ENCODE measurements around the gene NAPB. TPM values are rescaled to one million over a fixed set of nuclear protein-coding genes. Genes with fewer than 3 reads are reported as not detected.

Gene NAPB
- total RNA-seq, 4 donors from 2014 or later = 7.4 to 13.9 (median 11.9) TPM

GRCh38 chr20:23368316-23369071 is 52.8 kb downstream of the NAPB start:
- Histone ChIP-seq H3K9me3 (no peaks in the 10 kb centered on the region), H3K27ac (no peak overlapping the region), H3K4me1 (peaks cover 0 to 13% (median 6%) of the 10 kb centered on the region in 4 donors), H3K27me3 (no peaks in the 10 kb centered on the region), H3K4me3 (no peak overlapping the region), H3K36me3 (peaks cover 0 to 60% (median 0%) of the 10 kb centered on the region in 3 donors)
- TF ChIP-seq POLR2A (IDR thresholded peaks at IDR 0.05) = no peak
- TF ChIP-seq CTCF (IDR thresholded peaks at IDR 0.05) = no peak
- no peak for DNase-seq

- no peak overlapping the region for H3K4me3 ChIP-seq
- H3K9me3 ChIP-seq = no peaks in the 10 kb centered on the region
- no peak for TF ChIP-seq CTCF (IDR thresholded peaks at IDR 0.05)
- TF ChIP-seq POLR2A (IDR thresholded peaks at IDR 0.05) = no peak
- DNase-seq = no peak
- H3K27ac ChIP-seq = no peak overlapping the region
- no peaks in the 10 kb centered on the region for H3K27me3 ChIP-seq
- peaks cover 0 to 20% (median 12%) of the 10 kb centered on the region in 4 donors for H3K4me1 ChIP-seq
- peaks cover 0 to 53% (median 0%) of the 10 kb centered on the region in 3 donors for H3K36me3 ChIP-seq
These were observed 53.5 kb downstream of the NAPB start for GRCh38 chr20:23367770-23368169.

DNA sequence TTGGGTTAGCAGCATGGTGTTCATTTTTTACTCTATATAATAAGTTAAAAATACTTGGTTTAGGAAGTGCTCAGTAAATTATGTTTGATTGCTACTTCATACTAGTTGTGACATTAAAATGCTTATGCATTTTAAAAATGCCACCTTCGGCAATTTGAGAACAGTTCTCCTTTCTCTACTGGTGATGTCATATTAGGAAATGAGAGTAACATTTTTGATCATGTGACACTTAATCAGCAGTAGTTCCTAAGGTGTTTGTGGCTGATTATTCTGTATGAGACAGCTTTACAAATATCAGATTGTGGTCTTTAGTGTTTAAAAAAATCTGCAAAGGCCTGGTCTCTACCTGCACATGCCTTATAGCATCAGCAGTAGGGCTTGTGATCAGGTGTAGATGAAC is 54.9 kb downstream of the NAPB start:
- H3K9me3 ChIP-seq = no peaks in the 10 kb centered on the region
- no peak for TF ChIP-seq POLR2A (IDR thresholded peaks at IDR 0.05)
- peaks cover 0 to 23% (median 14%) of the 10 kb centered on the region in 4 donors for H3K4me1 ChIP-seq
- no peak overlapping the region for H3K27ac ChIP-seq
- no peak for DNase-seq
- peaks cover 0 to 39% (median 0%) of the 10 kb centered on the region in 3 donors for H3K36me3 ChIP-seq
- no peak overlapping the region for H3K4me3 ChIP-seq
- no peaks in the 10 kb centered on the region for H3K27me3 ChIP-seq

- H3K27ac ChIP-seq = no peak overlapping the region
- H3K4me1 ChIP-seq = peaks cover 0 to 27% (median 14%) of the 10 kb centered on the region in 4 donors
- no peaks in the 10 kb centered on the region for H3K9me3 ChIP-seq
- TF ChIP-seq CTCF (IDR thresholded peaks at IDR 0.05) = no peak
- no peak for TF ChIP-seq POLR2A (IDR thresholded peaks at IDR 0.05)
- DNase-seq = no peak
- no peak overlapping the region for H3K4me3 ChIP-seq
- no peaks in the 10 kb centered on the region for H3K27me3 ChIP-seq
- peaks cover 0 to 31% (median 0%) of the 10 kb centered on the region in 3 donors for H3K36me3 ChIP-seq
These were observed 55.7 kb downstream of the NAPB start for GRCh38 chr20:23365390-23366165.

- Histone ChIP-seq H3K27me3 (no peaks in the 10 kb centered on the region), H3K4me1 (peaks cover 0 to 34% (median 14%) of the 10 kb centered on the region in 4 donors), H3K4me3 (peak overlapping the region in 2 of 4 donors; percentile 91 to 95), H3K9me3 (no peaks in the 10 kb centered on the region), H3K27ac (peak overlapping the region in 1 of 4 donors; percentile 94), H3K36me3 (peaks cover 0 to 11% (median 0%) of the 10 kb centered on the region in 3 donors)
- TF ChIP-seq POLR2A (IDR thresholded peaks at IDR 0.05) = no peak
- no peak for TF ChIP-seq CTCF (IDR thresholded peaks at IDR 0.05)
- no peak for DNase-seq
These were observed 58.0 kb downstream of the NAPB start for GRCh38 chr20:23363257-23363649.
